Measurements from ENCODE around the gene TRIOBP.
A peak's percentile ranks its signal among the peaks of the same experiment; 100 is the strongest.

Gene TRIOBP

DNA sequence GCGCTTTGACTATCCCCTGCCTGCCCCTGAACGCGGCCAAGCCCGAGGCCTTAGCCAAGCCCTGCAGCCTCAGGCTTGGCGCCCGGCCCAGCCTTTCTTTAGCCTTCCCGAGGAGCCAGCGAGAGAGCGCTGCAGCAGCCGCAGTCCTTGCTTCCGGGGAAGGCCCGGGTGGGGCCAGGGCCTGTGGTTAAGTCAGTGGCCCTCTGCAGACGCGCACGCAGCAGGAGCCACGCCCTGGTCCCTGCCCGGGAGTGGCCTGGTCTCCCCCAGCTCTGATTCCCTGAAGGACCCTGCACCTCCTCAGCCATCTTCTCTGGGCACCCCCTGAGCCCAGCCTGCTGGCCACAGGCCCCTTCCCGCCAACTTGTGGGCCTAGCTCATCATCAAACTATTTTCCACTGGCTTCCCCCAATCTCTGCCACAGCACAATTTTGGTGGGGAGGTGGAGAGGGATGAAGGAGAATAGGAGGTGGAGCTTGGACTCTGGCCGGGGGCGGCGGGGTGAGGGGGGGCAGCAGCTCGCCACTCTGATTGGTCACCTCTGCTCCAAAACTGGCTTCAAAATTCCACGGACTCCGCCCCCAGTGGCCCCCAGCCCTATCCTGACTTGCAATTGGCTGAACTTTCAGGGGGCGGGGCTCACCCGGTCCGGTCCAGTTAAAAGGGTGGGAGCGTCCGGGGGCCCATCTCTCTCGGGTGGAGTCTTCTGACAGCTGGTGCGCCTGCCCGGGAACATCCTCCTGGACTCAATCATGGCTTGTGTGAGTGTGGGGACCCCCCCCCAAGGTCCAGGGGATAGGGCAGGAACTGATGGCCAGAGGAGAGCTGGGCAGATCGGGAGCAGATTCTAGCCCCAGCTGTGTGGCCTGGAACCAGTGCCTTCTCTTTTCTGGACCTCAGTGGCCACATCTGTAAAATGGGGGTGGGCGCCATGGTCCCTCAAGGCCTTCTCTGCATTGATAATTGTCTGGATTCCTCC, 21.6 kb upstream of the TRIOBP start, which contains the start of gene LGALS1 (continued):
- TF ChIP-seq, protein P1, sequence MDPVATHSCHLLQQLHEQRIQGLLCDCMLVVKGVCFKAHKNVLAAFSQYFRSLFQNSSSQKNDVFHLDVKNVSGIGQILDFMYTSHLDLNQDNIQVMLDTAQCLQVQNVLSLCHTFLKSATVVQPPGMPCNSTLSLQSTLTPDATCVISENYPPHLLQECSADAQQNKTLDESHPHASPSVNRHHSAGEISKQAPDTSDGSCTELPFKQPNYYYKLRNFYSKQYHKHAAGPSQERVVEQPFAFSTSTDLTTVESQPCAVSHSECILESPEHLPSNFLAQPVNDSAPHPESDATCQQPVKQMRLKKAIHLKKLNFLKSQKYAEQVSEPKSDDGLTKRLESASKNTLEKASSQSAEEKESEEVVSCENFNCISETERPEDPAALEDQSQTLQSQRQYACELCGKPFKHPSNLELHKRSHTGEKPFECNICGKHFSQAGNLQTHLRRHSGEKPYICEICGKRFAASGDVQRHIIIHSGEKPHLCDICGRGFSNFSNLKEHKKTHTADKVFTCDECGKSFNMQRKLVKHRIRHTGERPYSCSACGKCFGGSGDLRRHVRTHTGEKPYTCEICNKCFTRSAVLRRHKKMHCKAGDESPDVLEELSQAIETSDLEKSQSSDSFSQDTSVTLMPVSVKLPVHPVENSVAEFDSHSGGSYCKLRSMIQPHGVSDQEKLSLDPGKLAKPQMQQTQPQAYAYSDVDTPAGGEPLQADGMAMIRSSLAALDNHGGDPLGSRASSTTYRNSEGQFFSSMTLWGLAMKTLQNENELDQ (tag by site-specific recombination; IDR thresholded peaks at IDR 0.05; ENCODE audit: low read depth) = no peak
- TF ChIP-seq, protein P2, sequence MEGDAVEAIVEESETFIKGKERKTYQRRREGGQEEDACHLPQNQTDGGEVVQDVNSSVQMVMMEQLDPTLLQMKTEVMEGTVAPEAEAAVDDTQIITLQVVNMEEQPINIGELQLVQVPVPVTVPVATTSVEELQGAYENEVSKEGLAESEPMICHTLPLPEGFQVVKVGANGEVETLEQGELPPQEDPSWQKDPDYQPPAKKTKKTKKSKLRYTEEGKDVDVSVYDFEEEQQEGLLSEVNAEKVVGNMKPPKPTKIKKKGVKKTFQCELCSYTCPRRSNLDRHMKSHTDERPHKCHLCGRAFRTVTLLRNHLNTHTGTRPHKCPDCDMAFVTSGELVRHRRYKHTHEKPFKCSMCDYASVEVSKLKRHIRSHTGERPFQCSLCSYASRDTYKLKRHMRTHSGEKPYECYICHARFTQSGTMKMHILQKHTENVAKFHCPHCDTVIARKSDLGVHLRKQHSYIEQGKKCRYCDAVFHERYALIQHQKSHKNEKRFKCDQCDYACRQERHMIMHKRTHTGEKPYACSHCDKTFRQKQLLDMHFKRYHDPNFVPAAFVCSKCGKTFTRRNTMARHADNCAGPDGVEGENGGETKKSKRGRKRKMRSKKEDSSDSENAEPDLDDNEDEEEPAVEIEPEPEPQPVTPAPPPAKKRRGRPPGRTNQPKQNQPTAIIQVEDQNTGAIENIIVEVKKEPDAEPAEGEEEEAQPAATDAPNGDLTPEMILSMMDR (tag by site-specific recombination; IDR thresholded peaks at IDR 0.05) = no peak
- TF ChIP-seq, protein P3, sequence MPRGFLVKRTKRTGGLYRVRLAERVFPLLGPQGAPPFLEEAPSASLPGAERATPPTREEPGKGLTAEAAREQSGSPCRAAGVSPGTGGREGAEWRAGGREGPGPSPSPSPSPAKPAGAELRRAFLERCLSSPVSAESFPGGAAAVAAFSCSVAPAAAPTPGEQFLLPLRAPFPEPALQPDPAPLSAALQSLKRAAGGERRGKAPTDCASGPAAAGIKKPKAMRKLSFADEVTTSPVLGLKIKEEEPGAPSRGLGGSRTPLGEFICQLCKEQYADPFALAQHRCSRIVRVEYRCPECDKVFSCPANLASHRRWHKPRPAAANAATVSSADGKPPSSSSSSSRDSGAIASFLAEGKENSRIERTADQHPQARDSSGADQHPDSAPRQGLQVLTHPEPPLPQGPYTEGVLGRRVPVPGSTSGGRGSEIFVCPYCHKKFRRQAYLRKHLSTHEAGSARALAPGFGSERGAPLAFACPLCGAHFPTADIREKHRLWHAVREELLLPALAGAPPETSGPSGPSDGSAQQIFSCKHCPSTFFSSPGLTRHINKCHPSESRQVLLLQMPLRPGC (tag by site-specific recombination; IDR thresholded peaks at IDR 0.05) = peak; percentile 64; the same call in 1 of the 2 replicates
- TF ChIP-seq ZNF324 (tag by site-specific recombination; IDR thresholded peaks at IDR 0.05) (no peak), ZSCAN23 (tag by site-specific recombination; IDR thresholded peaks at IDR 0.05) (no peak), ZNF433 (tag by site-specific recombination; IDR thresholded peaks at IDR 0.05; ENCODE audit: low read depth) (no peak), FEZF1 (tag by site-specific recombination; IDR thresholded peaks at IDR 0.05) (no peak), ZNF148 (tag by site-specific recombination; IDR thresholded peaks at IDR 0.05; ENCODE audit: borderline replicate concordance) (no peak), ZSCAN4 (tag by site-specific recombination; IDR thresholded peaks at IDR 0.05) (no peak), ZNF426 (tag by site-specific recombination; IDR thresholded peaks at IDR 0.05) (no peak), KLF7 (tag by site-specific recombination; IDR thresholded peaks at IDR 0.05; ENCODE audit: borderline replicate concordance) (peak; percentile 98), ZNF701 (tag by site-specific recombination; IDR thresholded peaks at IDR 0.05) (no peak), GLI2 (tag by site-specific recombination; IDR thresholded peaks at IDR 0.05; ENCODE audit: borderline replicate concordance, low read depth) (no peak), YY1 (tag by site-specific recombination; IDR thresholded peaks at IDR 0.05) (no peak), ZNF623 (tag by site-specific recombination; IDR thresholded peaks at IDR 0.05) (0 out of 2 replicates have a peak, but pooled peaks have one; percentile 7), PRDM4 (tag by site-specific recombination; IDR thresholded peaks at IDR 0.05) (no peak), ZNF157 (tag by site-specific recombination; IDR thresholded peaks at IDR 0.05) (no peak)
- TF ChIP-seq, protein P4, sequence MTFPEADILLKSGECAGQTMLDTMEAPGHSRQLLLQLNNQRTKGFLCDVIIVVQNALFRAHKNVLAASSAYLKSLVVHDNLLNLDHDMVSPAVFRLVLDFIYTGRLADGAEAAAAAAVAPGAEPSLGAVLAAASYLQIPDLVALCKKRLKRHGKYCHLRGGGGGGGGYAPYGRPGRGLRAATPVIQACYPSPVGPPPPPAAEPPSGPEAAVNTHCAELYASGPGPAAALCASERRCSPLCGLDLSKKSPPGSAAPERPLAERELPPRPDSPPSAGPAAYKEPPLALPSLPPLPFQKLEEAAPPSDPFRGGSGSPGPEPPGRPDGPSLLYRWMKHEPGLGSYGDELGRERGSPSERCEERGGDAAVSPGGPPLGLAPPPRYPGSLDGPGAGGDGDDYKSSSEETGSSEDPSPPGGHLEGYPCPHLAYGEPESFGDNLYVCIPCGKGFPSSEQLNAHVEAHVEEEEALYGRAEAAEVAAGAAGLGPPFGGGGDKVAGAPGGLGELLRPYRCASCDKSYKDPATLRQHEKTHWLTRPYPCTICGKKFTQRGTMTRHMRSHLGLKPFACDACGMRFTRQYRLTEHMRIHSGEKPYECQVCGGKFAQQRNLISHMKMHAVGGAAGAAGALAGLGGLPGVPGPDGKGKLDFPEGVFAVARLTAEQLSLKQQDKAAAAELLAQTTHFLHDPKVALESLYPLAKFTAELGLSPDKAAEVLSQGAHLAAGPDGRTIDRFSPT (tag by site-specific recombination; IDR thresholded peaks at IDR 0.05) = peak; percentile 92; the same call in 1 of the 2 replicates
- TF ChIP-seq, protein P5, sequence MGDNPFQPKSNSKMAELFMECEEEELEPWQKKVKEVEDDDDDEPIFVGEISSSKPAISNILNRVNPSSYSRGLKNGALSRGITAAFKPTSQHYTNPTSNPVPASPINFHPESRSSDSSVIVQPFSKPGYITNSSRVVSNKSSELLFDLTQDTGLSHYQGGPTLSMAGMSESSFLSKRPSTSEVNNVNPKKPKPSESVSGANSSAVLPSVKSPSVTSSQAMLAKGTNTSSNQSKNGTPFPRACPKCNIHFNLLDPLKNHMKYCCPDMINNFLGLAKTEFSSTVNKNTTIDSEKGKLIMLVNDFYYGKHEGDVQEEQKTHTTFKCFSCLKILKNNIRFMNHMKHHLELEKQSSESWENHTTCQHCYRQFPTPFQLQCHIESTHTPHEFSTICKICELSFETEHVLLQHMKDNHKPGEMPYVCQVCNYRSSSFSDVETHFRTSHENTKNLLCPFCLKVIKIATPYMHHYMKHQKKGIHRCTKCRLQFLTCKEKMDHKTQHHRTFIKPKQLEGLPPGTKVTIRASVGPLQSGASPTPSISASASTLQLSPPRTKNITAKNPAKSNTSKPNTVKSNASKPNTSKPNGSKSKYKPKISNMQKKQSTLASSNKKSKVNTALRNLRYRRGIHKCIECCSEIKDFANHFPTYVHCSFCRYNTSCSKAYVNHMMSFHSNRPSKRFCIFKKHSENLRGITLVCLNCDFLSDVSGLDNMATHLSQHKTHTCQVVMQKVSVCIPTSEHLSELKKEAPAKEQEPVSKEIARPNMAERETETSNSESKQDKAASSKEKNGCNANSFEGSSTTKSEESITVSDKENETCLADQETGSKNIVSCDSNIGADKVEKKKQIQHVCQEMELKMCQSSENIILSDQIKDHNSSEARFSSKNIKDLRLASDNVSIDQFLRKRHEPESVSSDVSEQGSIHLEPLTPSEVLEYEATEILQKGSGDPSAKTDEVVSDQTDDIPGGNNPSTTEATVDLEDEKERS (tag by site-specific recombination; IDR thresholded peaks at IDR 0.05) = no peak

Measured in HEK293 (cell line).